Measurements from ENCODE around the gene ZNF708.

- TF ChIP-seq POLR2A (IDR thresholded peaks at IDR 0.05) (no peak), CTCF (IDR thresholded peaks at IDR 0.05) (no peak)
These were observed 804 bp downstream of the ZNF708 start for GRCh38 chr19:21328406-21328805.

All from heart left ventricle (tissue), 13 donors.